GM10266 (cell line): ENCODE data around the gene RAF1.
A peak's percentile ranks its signal among the peaks of the same experiment; 100 is the strongest.
"Not testable (repeated sequence)": the region's sequence is repeated elsewhere in the genome, so short reads cannot be mapped to it uniquely, and the experiment has no call there.

ENCODE experiments used
- DNase-seq: peaks from one replicate; pipeline ENCODE4 v3.0.0; 2012; ENCODE audit errors: extremely low spot score
- CTCF ChIP-seq: IDR thresholded peaks from 2 replicates; pipeline ENCODE4 v1.5.1; 2012; ENCODE audit warnings: mild to moderate bottlenecking, low read depth; ENCODE audit not compliant: control insufficient read depth, insufficient read depth; ENCODE audit errors: missing control alignments

Gene RAF1

DNA sequence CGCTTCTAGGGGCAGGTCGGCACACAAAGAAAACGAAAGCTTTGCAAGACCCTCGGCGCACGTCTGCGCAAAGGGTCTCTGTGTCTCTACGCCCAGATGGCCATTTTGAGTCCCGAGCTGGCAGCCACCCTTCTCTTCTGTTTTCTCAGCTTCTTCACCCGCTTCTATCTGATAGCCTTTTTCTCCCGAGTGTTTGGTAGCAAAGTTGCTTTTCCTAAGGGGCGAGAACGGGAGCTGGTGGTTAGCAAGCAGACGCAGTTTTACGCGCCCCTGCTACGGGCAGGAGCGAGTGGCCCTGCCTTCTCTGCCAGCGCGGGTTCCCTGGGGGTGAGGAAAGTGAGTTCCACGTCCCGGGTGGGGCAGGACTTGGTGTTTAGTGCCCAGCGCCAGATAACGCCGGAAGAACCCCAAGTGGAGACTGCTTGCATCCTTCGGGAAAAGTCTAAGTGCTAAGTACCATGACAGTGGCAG is 110.0 kb downstream of the RAF1 start:
- DNase-seq, result no peak
- TF ChIP-seq CTCF, result no peak

DNA sequence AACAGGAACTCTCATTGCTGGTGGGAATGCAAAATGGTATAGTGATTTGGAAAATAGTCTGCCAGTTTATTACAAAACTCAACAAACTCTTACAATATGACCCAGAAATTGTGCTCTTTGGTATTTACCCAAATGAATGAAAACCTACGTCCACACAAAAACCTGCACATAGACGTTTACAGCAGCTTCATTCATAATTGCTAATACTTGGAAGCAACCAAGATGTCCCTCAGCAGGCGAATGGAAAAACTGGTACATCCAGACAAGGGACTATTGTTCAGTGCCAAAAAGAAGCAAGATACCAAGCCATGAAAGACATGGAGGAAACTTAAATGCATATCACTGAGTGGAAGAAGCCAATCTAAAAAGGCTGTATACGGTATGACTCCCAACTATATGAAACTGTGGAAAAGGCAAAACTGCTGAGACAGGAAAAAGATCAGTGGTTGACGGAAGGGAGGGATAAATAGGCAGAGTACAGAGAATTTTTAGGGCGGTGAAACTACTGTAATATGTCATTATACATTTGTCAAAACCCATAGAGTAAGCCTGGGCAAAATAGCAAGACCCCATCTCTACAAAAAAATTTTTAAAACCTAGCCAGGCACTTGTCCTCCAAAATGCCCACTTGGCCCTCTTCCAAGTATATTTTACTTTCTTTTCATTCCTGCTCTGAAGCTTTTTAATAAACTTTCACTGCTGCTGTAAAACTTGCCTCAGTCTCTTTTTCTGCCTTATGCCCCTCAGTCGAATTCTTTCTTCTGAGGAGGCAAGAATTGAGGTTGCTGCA is 113.8 kb downstream of the RAF1 start:
- DNase-seq, result no peak

DNA sequence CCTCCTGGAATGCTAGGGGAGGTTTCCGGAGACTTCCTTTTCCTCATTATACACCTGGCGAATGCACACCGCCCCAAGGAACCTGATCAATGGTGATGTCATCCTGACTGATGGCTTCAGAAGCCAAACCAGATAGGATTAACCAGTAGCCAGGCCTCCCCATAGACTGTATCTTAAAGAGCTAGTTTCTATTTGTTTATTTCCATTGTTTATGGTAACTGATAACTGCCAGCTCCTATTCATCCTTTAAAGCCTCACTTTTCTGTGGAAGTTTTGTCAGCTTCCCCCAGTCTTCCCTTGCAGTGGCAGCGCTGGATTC is 118.5 kb downstream of the RAF1 start, which contains the start of gene MKRN2OS:
MKRN2OS (minus strand) TSS at position 27 of the 319 bp plus-strand sequence. CDS start 35 bp downstream, outside the sequence.
- TF ChIP-seq CTCF, result no peak
- no peak for DNase-seq

More for the DNA sequence above, 113.8 kb downstream of the RAF1 start:
- no peak for TF ChIP-seq CTCF

DNA sequence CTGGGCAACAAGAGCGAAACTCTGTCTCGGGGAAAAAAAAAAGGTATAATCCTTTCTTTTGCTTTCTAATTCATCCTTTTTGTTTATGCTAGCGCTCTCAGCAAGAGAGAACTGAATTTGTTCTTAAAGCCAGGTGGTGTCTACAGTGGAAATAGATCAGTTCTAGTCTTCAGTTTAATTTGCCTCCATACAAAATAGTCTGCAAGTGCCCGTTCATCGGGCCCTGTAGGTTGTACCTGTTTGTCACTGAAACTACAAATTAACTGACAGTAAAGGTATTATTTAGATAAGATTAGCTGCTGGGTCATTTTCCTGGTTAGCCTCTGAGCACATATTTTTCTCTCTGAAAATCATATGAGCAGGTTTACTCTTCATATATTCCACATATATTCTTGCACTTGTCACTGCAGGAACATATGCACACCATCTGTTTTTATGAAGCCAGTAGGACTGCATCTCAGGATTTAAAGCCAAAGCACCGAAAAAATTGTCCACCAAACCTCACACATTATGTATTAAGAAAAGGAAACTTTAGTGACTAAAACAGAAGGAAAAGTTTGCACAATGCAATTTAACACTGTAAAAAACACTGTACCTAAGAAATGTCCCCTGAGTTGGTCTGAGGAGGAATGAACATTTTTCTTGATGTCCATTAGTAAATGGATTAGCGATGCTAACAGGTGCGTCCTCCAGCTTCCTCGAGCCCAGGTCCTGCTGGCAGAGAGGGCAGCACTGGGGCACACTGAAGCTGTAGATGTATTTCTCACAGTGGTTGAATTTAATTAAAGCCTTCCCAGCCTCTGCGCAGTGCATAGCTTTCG is 119.1 kb downstream of the RAF1 start:
- no peak for DNase-seq
- no peak for TF ChIP-seq CTCF

DNA sequence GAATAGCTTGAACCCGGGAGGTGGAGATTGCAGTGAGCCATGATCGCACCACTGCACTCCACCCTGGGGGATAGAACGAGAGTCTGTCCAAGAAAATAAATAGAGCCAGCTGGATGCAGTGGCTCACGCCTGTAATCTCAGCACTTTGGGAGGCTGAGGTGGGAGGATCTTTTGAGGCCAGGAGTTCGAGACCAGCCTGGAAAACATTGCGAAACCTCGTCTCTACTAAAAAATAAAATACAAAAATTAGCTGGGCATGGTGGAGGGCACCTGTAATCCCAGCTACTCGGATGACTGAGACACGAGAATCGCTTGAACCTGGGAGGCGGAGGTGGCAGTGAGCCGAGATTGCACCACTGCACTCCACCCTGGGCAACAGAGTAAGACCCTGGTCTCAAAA is 120.4 kb downstream of the RAF1 start:
- DNase-seq, result not testable (repeated sequence)

- no peak for DNase-seq
- TF ChIP-seq CTCF, result peak; percentile 11
These were observed 122.3 kb downstream of the RAF1 start for GRCh38 chr3:12541625-12542024.

DNA sequence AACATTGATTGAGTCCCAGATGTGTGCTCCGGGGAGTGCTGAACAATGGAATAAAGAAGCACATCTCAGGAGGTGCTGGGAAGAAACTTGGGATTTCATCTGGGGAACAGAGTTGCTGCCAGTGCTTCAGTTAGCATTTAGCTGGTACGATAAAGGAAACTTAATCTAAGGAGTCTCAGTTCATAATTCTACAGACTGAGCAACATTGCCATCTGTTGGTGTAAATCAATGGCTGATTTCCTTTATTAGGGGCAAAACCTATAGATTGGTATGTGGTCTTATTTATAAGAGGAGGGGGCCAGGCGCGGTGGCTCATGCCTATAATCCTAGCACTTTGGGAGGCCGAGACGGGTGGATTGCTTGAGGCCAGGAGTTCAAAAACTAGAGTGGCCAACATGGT is 127.5 kb downstream of the RAF1 start:
- DNase-seq, result no peak
- no peak for TF ChIP-seq CTCF
